ENCODE measurements around the gene DCX. TPM values are rescaled to one million over a fixed set of nuclear protein-coding genes. Genes with fewer than 3 reads are reported as not detected.

The DCX gene
- total and polyA plus RNA-seq, 2 experiments from 2014 or later, result 0.34 to 1.2 TPM

GRCh38 chrX:111322231-111322855 lies 89.6 kb downstream of the DCX start:
- Histone ChIP-seq H3K27me3 (peaks cover 3% of the 10 kb centered on the region), H2AFZ (no peak overlapping the region), H3K36me3 (replicated peaks; ENCODE audit: insufficient read depth, low read depth) (no peaks in the 10 kb centered on the region), H3K79me2 (no peaks in the 10 kb centered on the region), H3K9me2 (replicated peaks; ENCODE audit: insufficient read depth) (no peaks in the 10 kb centered on the region), H3K4me2 (no peak overlapping the region), H4K20me1 (ENCODE audit: insufficient read depth, poor library complexity, severe bottlenecking) (no peaks in the 10 kb centered on the region), H3K4me3 (no peak overlapping the region), H3K4me1 (ENCODE audit: insufficient read depth) (no peaks in the 10 kb centered on the region), H3K9me3 (ENCODE audit: low read depth) (no peaks in the 10 kb centered on the region), H3K27ac (no peak overlapping the region)
- no peak for DNase-seq (ENCODE audit: low spot score)
- TF ChIP-seq, protein P1, sequence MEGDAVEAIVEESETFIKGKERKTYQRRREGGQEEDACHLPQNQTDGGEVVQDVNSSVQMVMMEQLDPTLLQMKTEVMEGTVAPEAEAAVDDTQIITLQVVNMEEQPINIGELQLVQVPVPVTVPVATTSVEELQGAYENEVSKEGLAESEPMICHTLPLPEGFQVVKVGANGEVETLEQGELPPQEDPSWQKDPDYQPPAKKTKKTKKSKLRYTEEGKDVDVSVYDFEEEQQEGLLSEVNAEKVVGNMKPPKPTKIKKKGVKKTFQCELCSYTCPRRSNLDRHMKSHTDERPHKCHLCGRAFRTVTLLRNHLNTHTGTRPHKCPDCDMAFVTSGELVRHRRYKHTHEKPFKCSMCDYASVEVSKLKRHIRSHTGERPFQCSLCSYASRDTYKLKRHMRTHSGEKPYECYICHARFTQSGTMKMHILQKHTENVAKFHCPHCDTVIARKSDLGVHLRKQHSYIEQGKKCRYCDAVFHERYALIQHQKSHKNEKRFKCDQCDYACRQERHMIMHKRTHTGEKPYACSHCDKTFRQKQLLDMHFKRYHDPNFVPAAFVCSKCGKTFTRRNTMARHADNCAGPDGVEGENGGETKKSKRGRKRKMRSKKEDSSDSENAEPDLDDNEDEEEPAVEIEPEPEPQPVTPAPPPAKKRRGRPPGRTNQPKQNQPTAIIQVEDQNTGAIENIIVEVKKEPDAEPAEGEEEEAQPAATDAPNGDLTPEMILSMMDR (IDR thresholded peaks at IDR 0.05; ENCODE audit: poor library complexity), result no peak
- TF ChIP-seq EZH2 (IDR thresholded peaks at IDR 0.05; ENCODE audit: borderline replicate concordance), result no peak
- no peak for TF ChIP-seq EZH2phosphoT487 (IDR thresholded peaks at IDR 0.05; ENCODE audit: low read depth, severe bottlenecking, unreplicated experiment)
- 86% methylated on average over 1 of the region's 1 CpG for WGBS (ENCODE audit: low lambda C conversion rate, missing lambda C conversion rate)

GRCh38 chrX:111319451-111319850 lies 92.5 kb downstream of the DCX start:
- H4K20me1 ChIP-seq (ENCODE audit: insufficient read depth, poor library complexity, severe bottlenecking), result no peaks in the 10 kb centered on the region
- H3K36me3 ChIP-seq (replicated peaks; ENCODE audit: insufficient read depth, low read depth), result no peaks in the 10 kb centered on the region
- no peak overlapping the region for H3K4me2 ChIP-seq
- H3K9me3 ChIP-seq (ENCODE audit: low read depth), result no peaks in the 10 kb centered on the region
- H3K4me1 ChIP-seq (ENCODE audit: insufficient read depth), result no peaks in the 10 kb centered on the region
- no peak overlapping the region for H2AFZ ChIP-seq
- DNase-seq (ENCODE audit: low spot score), result no peak
- H3K27me3 ChIP-seq, result peaks cover 3% of the 10 kb centered on the region
- TF ChIP-seq EZH2phosphoT487 (IDR thresholded peaks at IDR 0.05; ENCODE audit: low read depth, severe bottlenecking, unreplicated experiment) (no peak), EZH2 (IDR thresholded peaks at IDR 0.05; ENCODE audit: borderline replicate concordance) (no peak)
- TF ChIP-seq, protein P1 (IDR thresholded peaks at IDR 0.05; ENCODE audit: poor library complexity), result no peak
- H3K79me2 ChIP-seq, result no peaks in the 10 kb centered on the region
- H3K9me2 ChIP-seq (replicated peaks; ENCODE audit: insufficient read depth), result no peaks in the 10 kb centered on the region
- no peak overlapping the region for H3K27ac ChIP-seq
- no peak overlapping the region for H3K4me3 ChIP-seq
- 44% methylated on average over 4 of the region's 4 CpGs for WGBS (ENCODE audit: low lambda C conversion rate, missing lambda C conversion rate)

DNA sequence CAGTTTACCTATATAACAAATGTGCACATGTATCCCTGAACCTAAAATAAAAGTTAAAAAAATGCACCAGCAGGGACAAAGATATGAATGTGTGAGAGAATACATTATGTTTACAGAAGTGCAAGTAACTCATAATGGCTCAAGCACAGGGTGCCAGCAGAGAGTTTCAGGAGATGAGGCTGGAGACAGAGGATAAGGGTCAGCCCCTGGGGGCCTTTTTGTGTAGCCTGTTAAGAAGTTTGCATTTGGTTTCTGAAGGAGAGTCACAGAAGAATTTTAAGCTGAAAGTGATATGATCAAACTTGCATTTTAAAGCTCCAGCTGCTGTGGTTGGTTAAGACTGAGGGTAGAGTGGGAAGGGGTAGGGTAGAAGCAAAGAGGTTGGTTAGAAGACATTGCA lies 93.1 kb downstream of the DCX start:
- Histone ChIP-seq H3K27me3 (peaks cover 3% of the 10 kb centered on the region), H3K4me2 (no peak overlapping the region), H3K9me2 (replicated peaks; ENCODE audit: insufficient read depth) (no peaks in the 10 kb centered on the region), H3K36me3 (replicated peaks; ENCODE audit: insufficient read depth, low read depth) (no peaks in the 10 kb centered on the region), H3K27ac (no peak overlapping the region), H3K4me3 (no peak overlapping the region), H4K20me1 (ENCODE audit: insufficient read depth, poor library complexity, severe bottlenecking) (no peaks in the 10 kb centered on the region), H3K9me3 (ENCODE audit: low read depth) (no peaks in the 10 kb centered on the region), H3K4me1 (ENCODE audit: insufficient read depth) (no peaks in the 10 kb centered on the region), H3K79me2 (no peaks in the 10 kb centered on the region), H2AFZ (no peak overlapping the region)
- TF ChIP-seq EZH2 (IDR thresholded peaks at IDR 0.05; ENCODE audit: borderline replicate concordance), result no peak
- no peak for TF ChIP-seq EZH2phosphoT487 (IDR thresholded peaks at IDR 0.05; ENCODE audit: low read depth, severe bottlenecking, unreplicated experiment)
- TF ChIP-seq, protein P1 (IDR thresholded peaks at IDR 0.05; ENCODE audit: poor library complexity), result no peak
- DNase-seq (ENCODE audit: low spot score), result no peak

Data from hepatocyte (in vitro differentiated cells).